Neural cell (in vitro differentiated cells): ENCODE measurements around the gene NSG2.

Experiments
- CTCF ChIP-seq: fragments of 450-650 bp; IDR thresholded peaks from 2 replicates; pipeline ENCODE4 v1.5.1; 2014; ENCODE audit warnings: antibody characterized with exemption, mild to moderate bottlenecking, moderate library complexity; ENCODE audit not compliant: poor library complexity, severe bottlenecking
- EP300 ChIP-seq: fragments of 450-650 bp; conservative IDR thresholded peaks from 2 replicates; pipeline ENCODE4 v1.6.1; 2014; ENCODE audit warnings: antibody characterized with exemption, mild to moderate bottlenecking, moderate library complexity; ENCODE audit not compliant: poor library complexity, severe bottlenecking
- RAD21 ChIP-seq: fragments of 450-650 bp; conservative IDR thresholded peaks from 2 replicates; pipeline ENCODE4 v1.6.1; 2014; ENCODE audit warnings: antibody characterized with exemption, mild to moderate bottlenecking, moderate library complexity

GRCh38 chr5:174057206-174057605 is 11.7 kb downstream of the NSG2 start:
- TF ChIP-seq RAD21: no peak
- TF ChIP-seq EP300: no peak
- TF ChIP-seq CTCF: no peak
